Stimulated activated CD8-positive, alpha-beta memory T cell treated with anti-CD3 and anti-CD28 coated beads, Interleukin-4, amount 100 ng/mL, for 24 hours (primary cell): ENCODE data around the gene S1PR4.

Experiments
- DNase-seq: peaks from one replicate; pipeline ENCODE4 v3.0.0-alpha.2; 2020; ENCODE audit warnings: low read depth

S1PR4 gene

DNA sequence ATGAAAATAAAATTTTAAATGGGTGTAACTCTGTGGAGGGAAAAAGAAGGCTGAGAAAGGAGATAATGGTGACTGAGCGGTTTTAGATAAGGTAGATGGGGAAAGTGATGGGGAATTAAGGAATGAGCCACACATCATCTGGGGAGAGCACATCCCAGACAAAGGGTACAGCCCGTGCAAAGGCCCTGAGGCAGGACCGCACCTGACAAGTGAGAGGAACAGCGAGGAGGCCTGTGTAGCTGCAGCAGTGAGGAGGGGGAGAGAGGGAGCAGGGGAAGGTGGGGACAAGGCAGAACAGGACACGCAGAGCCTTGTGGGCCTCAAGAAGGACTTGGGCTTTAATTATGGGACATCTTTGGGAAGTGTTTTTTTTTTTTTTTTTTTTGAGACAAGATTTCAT is 44.1 kb downstream of the S1PR4 start:
- no peak for DNase-seq

DNA sequence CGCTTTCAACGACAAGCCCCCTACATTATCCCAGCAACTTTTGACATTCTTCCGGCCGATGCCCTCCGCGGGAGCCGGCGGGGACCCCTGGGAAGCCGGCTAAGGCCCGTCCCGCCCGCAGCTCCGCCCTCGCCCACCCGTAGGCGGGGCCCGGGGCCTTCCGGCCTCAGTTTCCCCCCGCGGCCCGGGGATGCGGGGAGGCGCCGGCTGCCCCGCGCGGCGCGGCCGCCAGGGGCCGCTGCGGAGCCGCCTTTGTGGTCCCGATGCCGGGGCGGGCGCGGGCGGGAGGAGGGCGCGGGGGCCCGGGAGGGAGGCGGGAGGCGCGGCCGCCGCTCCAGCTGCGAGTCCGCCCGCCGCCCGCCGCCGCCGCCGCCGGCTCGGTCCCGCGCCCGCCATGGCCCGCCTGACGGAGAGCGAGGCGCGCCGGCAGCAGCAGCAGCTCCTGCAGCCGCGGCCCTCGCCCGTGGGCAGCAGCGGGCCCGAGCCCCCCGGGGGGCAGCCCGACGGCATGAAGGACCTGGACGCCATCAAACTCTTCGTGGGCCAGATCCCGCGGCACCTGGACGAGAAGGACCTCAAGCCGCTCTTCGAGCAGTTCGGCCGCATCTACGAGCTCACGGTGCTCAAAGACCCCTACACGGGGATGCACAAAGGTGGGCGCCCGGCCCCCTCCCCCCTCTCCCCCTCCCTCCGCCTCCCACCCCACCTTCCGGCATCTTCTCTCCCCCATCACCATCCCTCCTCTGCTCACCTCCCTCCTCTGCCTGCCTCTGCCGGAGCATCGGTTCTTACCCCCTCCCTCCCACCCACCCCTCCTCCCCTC is 46.0 kb downstream of the S1PR4 start, which contains the start of gene CELF5:
Gene CELF5 (plus strand): TSS at position 316 of the 823 bp plus-strand sequence. CDS start 79 bp downstream, at position 395.
- DNase-seq: peak; percentile 44

DNA sequence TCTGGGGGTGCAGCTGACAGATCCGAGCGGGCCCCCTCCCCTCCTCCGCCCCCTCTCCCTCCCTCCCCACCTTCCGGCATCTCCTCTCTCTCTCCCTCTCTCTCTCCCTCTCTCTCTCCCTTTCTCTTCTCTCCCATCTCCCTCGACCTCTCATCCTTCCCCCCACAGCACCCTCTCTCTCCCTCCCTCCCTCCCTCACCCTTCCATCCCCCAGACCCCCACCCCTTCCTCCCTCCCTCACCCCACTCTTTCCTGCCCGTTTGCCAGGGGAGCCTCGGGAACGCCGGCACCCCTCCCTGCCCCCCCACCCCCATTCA is 46.6 kb downstream of the S1PR4 start:
- no peak for DNase-seq

DNA sequence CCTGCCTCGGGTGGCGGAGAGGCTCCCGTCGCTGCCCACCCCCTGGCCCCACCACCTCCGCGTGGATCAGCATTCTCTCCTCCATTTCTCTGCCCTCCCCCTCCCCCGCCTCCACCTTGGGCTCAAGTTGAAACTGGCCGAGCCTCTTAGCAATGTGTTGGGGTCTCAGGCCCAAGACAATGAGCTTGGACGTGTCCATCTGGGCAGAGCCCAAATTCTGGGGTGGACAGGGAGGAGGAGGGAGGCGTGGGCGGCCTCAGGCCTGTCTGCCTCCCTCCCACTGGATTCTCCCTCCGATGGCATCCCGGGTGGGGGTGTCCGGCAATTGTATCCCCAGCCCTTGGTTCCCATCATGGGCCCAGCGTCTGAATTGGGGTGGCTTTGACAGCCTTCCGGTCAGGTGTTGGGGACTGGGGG is 47.1 kb downstream of the S1PR4 start:
- DNase-seq: no peak

- DNase-seq: no peak
Observed at GRCh38 chr19:3227054-3227626, 48.6 kb downstream of the S1PR4 start.

GRCh38 chr19:3229346-3229743 is 50.8 kb downstream of the S1PR4 start:
- DNase-seq: no peak
